ENCODE results near the gene GUCY2D.

DNA sequence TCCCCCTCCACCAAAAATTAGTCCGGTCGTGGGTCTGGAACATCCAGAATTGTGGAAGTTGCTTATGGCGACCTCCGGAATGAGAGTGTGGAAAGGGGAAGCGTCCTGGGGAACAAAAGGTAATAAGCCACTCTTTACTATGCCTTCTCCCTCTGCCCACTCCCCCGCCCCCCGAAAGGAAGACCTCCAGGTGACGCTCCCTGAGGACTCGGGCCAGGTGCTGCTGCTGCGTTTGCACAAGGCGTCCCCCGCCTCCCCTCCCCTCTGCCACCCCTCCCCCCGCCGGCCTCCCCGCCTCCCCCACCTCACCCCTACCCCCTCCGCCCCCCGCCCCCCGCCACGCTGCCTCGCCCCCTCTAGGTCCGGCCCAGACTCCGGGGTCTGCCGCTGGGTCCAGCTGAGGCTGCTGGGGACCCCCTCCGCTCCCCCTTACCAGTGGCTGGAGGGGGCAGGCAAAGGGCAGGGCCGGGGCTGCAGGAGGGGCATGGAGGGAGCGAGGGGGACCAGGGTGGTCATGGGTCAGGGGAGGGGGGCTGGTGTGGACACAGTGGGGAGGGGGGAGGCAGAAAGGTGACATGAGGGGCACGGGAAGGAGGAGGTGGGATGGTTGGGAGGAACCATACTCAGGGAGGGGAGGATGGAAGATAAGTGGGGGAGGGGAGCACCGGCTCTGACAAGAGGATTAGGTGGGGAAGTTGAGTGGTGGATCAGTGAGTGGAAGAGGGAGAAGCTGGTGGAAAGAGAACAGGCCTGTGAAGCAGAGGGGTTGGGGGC lies 61.5 kb downstream of the GUCY2D start:
- TF ChIP-seq CTCF (conservative IDR thresholded peaks at IDR 0.05; ENCODE audit: low read depth, low read length) (no peak), EZH2 (IDR thresholded peaks at IDR 0.05; ENCODE audit: borderline replicate concordance, low read depth, low read length, poor library complexity, severe bottlenecking) (no peak)

All from A673 (cell line).